Endometrial microvascular endothelial cells (primary cell): ENCODE data around the gene TP53TG5. TPM values are rescaled to one million over a fixed set of nuclear protein-coding genes. Genes with fewer than 3 reads are reported as not detected.

Source experiments
- in situ Hi-C: cut with HindIII; loops from 2 replicates; pipeline ENCODE4 v1.10.0; 2017; ENCODE audit warnings: low sequenced_read_pairs, low pct_unique_long_range_greater_than_20kb; ENCODE audit errors: inconsistent ontology term
- total RNA-seq: library from RNA; depleted of rRNA; stranded (reverse); fragments of >200 nt; gene quantifications from one replicate; pipeline ENCODE4 v1.2.3, GENCODE V29; 2015; ENCODE audit errors: inconsistent ontology term

TP53TG5 gene
- not detected for total RNA-seq

- in situ Hi-C loops = no loop called here
These were observed at the start of gene TP53TG5 for GRCh38 chr20:45378191-45378590. Gene TP53TG5 (minus strand): TSS chr20:45378325. CDS start chr20:45378236, 89 bp downstream.

GRCh38 chr20:45427236-45428149 is 49.4 kb upstream of the TP53TG5 start:
- in situ Hi-C loops = no loop called here

- in situ Hi-C loops = no loop called here
These were observed 48.3 kb upstream of the TP53TG5 start for GRCh38 chr20:45426320-45427016.

- in situ Hi-C loops = no loop called here
These were observed 47.4 kb upstream of the TP53TG5 start for GRCh38 chr20:45425561-45425960.

- in situ Hi-C loops = no loop called here
These were observed 45.6 kb upstream of the TP53TG5 start for GRCh38 chr20:45423700-45424099.

GRCh38 chr20:45420125-45420524 is 42.0 kb upstream of the TP53TG5 start:
- in situ Hi-C loops = no loop called here

- in situ Hi-C loops = no loop called here
These were observed 41.3 kb upstream of the TP53TG5 start for GRCh38 chr20:45419188-45420091.

- in situ Hi-C loops = no loop called here
These were observed 38.8 kb upstream of the TP53TG5 start for GRCh38 chr20:45416917-45417316.

- in situ Hi-C loops = no loop called here
These were observed 37.9 kb upstream of the TP53TG5 start, which contains the start of gene PIGT for GRCh38 chr20:45415822-45416637. Gene PIGT (plus strand): TSS chr20:45416141. CDS start chr20:45416157, 16 bp downstream.

GRCh38 chr20:45413479-45413878 is 35.4 kb upstream of the TP53TG5 start:
- in situ Hi-C loops = no loop called here

- in situ Hi-C loops = no loop called here
These were observed 34.5 kb upstream of the TP53TG5 start for GRCh38 chr20:45412653-45413052.

- in situ Hi-C loops = no loop called here
These were observed 32.8 kb upstream of the TP53TG5 start for GRCh38 chr20:45410887-45411286.

- in situ Hi-C loops = no loop called here
These were observed 31.6 kb upstream of the TP53TG5 start for GRCh38 chr20:45409521-45410272.

GRCh38 chr20:45408646-45409213 is 30.6 kb upstream of the TP53TG5 start:
- in situ Hi-C loops = no loop called here

GRCh38 chr20:45407783-45408645 is 29.9 kb upstream of the TP53TG5 start, which contains the start of gene DBNDD2:
Gene DBNDD2 (plus strand): TSS chr20:45408289. CDS start chr20:45408468, 179 bp downstream.
- in situ Hi-C loops = no loop called here

GRCh38 chr20:45407067-45407745 is 29.1 kb upstream of the TP53TG5 start:
- in situ Hi-C loops = no loop called here
